Stimulated activated CD4-positive, alpha-beta T cell treated with anti-CD3 and anti-CD28 coated beads, Interleukin-1b, Interleukin-23, amount 100 ng/mL, for 1 hour (primary cell): Measurements from ENCODE around the gene TEAD4.

ENCODE experiments used
- DNase-seq, 2 donors: peaks; one replicate each; pipeline ENCODE4 v3.0.0-alpha.2; 2020; ENCODE audit warnings: low read depth in 2 of 2

Gene TEAD4

GRCh38 chr12:3002646-3003045 lies 43.4 kb downstream of the TEAD4 start:
- no peak for DNase-seq

- DNase-seq, result no peak
Measured at GRCh38 chr12:3003357-3003992, 44.3 kb downstream of the TEAD4 start.

- DNase-seq, result no peak
Measured at GRCh38 chr12:3004655-3005565, 45.7 kb downstream of the TEAD4 start.

- DNase-seq, result no peak
Measured at GRCh38 chr12:3005736-3006135, 46.5 kb downstream of the TEAD4 start.

DNA sequence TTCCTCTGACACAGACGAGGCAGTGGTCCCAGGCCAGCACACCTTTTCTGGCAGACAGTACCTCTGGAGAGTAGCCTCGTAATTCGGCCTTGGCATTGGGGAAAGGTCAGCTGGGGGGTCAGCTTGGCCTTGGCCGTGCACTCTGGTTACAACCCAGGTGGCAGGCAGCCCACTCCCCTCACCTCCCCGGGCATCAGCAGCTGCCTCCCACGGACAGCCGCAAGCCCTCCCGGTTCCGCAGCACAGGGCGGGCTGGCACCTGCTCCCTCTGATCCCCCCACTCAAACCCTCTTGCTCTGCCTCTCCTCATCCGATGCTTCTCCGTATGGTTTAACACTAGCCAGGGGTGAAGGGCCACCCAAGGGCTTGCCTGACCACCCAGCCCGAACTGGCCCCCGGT lies 50.6 kb downstream of the TEAD4 start:
- DNase-seq, result no peak

DNA sequence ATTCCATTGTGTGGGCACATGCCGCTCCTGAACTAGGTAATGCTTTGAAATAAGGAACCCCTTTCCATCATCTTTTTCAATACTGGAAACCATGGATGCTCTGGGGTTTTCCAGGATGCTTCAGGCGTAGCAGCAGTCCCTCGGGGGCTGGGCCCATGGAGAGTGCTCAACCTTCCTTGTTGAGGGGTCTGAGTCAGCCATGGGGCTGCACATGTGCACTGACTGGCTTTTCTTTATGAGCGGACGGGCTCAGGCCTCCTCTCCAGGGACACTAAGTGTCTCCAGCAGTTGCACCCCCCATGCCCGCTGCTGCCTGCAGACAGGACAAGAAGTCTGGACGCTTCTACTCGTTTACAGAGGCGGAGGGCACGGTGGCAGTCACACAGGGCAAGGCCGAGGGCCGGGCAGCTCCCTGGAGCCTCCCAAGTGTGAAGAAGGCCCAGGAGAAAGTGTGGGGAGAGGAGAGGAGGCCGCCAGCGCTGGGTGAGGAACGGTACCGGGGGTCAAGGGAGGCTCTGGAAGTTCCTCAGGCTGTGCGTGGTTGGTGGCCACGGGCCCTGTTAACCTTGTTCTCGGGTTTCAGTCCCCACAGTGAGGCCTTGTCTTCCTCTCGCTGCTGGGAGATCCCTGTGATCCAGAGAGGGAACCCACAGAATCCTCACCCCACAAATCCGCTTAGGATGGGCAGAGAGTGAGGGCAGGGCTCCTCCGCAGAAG lies 51.2 kb downstream of the TEAD4 start:
- no peak for DNase-seq

GRCh38 chr12:3012786-3013185 lies 53.6 kb downstream of the TEAD4 start:
- DNase-seq, result no peak

DNA sequence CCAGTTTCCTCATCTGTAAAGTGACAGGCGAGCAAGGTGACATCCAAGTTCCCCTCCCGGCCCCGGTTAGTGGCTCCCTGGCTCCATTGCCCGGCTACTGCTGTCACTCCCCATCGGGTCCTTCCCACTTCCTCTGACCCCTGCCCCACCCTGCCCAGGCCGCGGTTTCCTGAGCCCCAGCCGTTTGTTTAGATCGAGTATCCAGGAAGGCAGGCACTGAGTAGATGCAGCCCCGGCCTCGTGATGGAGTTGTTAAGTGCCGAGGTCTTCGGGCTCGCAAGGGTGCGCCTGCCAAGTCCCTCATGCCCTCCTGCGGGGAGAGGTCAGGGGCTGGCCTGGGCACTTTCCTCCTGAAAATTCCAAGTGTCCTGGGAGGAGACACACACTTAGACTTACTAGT lies 55.4 kb downstream of the TEAD4 start:
- DNase-seq, result no peak

DNA sequence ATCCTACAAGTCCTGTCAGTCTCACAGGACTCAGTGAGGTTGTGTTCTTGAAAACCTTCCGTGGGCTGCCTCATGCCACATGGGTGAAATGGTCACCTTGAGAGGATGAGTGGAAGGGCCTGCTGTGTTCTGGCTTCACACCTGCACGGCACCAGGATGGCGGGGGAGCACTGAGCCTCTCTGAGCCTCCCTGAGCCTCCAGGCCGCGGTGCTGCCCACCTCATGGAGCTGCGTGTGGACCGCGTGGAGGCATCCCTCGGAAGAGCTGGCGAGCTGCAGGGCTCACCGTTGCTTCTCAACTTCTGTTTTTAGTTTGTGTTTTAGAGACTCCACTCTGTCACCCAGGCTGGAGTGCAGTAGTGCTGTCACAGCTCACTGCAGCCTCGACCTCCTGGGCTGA lies 56.2 kb downstream of the TEAD4 start:
- no peak for DNase-seq

DNA sequence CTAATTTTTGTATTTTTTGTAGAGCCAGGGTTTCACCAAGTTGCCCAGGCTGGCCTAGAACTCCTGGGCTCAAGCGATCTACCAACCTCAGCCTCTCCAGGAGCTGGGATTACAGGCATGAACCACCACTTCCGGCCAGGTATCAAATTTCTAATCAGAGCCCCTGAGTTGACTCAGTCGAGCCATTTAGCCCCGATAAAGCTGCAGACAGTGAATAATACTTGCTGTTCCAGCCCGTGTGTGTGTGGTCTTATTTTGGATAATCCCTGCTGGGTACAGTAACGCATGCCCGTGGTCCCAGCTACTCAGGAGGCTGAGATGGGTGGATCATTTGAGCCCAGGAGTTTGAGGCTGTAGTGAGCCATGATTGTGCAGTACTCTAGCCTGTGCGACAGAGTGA lies 57.0 kb downstream of the TEAD4 start:
- no peak for DNase-seq

- no peak for DNase-seq
Measured at GRCh38 chr12:3017281-3017680, 58.1 kb downstream of the TEAD4 start.

DNA sequence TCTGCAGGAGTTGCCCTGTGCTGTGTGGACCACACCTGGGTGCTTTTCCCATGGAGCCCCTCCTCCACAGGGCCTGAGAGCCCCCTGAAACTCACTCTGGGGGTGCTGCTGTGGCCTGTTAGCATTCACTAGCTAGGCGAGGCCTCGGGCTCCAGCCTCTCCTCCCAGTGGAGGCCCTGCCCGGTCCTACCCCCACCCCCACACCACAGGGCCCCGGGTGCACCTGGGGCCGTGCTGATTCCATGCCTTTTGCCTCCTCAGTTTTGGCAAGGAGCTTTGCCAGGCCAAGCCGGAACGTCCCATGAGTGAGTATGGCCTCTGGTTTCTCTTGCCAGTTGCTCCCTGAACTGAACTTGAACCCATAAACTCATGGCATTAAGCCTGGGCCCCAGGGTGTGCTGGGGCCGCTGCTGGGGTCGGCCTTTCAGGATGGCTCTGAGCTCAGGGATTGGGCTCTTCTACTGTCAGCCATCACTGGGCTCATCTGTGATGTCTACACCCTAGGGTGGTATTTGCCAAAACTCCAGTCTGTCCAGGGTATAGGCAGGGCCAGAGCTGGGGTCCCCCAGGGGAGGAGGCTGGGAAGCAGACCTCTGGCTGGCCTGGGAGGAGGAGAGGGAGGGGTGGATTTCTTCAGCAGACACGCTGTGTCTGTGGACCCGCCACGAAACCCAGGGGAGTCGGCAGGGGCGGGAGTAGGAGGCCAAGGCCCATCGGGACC lies 59.2 kb downstream of the TEAD4 start:
- DNase-seq, result no peak

DNA sequence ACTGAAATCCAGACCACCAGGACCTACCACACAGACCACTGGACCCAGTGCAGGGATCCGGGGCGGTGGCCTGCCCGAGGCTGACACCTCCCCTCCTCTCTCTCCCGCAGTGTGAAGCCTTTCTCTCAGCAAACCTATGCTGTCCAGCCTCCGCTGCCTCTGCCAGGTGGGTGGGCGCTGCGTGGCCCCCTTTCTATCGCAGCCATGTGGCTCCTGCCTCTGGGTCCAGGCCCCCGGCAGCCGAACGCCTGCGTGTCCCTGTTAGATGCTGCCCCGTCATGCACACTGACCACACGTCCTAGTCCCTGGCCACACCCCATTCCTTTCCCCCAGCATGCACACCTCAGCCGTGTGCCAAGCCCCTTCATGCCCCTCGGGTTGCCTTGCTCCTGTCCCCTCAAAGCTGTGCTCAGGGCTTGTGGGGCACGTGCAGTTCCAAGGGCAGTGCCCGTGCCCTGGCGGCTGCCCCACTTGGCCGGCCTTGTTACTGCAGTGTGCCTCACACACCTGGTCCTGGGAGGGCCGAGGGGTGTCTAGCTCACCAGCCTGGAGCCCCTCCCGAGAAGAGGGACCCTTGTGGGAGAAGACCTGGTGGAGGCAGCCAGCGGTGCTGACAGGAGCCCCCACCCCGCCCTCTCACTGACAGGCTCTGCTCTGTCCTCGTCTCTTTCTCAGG lies 59.9 kb downstream of the TEAD4 start:
- no peak for DNase-seq

- no peak for DNase-seq
Measured at GRCh38 chr12:3020399-3020798, 61.2 kb downstream of the TEAD4 start.

DNA sequence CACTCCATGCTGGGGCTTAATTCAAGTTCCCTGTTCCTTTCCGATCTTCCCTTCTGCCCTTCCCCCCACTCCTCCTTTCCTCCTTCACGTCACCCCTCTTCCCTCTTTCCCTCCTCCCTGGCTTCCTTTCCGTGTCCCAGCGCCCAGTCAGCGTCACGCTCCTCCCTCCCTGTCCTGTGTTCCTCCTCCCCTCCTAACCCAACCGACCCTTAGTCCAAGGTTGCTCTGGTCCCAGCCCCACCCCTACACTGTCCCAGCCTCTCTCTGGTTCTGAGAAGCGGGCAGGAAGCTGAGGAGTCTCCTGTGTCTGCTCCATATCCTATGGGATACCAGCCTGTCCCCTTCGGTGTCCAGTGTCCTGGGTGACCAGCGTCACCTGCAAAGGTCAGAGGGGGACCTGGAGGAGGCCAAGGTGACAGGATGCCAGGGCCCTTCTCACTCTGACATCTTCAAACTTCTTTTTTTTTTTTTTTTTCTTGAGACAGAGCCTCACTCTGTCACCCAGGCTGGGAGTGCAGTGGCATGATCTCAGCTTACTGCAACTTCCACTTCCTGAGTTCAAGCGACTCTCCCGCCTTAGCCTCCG lies 61.7 kb downstream of the TEAD4 start:
- no peak for DNase-seq

GRCh38 chr12:3022411-3022810 lies 63.2 kb downstream of the TEAD4 start:
- no peak for DNase-seq

DNA sequence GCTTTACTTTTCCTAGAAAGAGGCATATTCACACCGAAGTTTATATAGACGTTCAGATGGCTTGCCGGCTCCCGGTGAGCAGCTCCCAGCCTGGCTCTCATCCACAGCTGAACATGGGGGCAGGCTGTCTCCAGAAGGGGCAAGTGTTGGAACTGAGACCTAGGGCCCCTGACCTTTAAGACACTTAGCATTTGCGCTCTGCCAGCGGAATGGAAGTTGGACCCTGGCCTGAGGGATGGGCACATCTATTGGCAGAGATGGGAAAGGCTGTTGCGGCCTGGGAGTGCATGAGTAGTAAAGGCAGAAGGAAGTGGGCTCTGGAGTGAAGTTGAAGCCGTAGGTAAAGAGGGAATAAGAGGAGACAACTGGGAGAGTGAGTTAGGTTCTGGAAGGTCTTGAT lies 63.8 kb downstream of the TEAD4 start:
- DNase-seq, result no peak

DNA sequence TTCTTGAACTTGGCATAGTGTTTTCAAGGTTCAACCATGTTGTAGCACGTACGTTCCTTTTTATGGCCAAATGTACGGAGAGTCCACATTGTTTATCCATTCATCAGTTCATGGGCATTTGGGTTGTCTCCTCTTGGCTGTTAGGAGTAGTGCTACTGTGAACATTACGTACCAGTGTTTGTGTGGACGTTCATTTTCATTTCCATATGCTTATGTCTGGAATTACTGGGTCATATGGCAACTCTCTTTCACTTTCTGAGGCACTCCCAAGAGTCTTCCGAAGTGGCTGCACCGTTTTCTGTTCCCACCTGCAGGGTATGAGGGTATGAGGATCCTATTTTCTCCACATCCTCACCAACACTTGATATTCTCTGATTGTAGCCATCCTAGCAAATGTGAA lies 68.9 kb downstream of the TEAD4 start:
- no peak for DNase-seq

- DNase-seq, result no peak
Measured at GRCh38 chr12:3030821-3031429, 71.7 kb downstream of the TEAD4 start.

DNA sequence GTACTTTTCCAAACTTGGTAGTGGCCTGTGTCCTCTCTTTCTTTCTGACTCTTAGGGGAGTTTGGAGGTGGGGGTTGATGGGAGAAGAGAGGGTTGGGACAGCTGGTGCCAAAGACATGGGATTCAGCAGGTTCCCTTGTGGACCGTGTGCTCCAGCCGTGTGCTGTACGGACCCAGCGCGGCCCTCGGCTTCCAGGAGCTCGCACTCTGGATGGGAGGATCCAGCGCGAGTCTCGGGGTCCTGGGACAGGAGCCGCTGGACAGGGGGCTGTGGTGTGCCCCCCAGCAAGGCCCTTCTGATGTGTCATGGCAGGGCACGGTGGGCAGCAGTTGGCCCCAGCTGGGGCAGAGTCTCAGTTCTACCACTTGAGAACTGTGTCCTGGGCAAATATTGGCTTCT lies 73.0 kb downstream of the TEAD4 start:
- DNase-seq, result no peak
